Tibial artery (tissue), 4 donors: ENCODE measurements around the gene TM9SF4.

Source experiments
- DNase-seq, 2 donors: peaks; one replicate each; pipeline ENCODE4 v3.0.0-alpha.2; 2019
- H3K27ac ChIP-seq, 2 donors: fragments of 200-600 bp; sonication (generic) in 1 of 2; 1 replicate in 1 of 2; 2 replicates in 1 of 2; pipeline ENCODE4 v1.5.1; 2018 to 2019; ENCODE audit warnings: mild to moderate bottlenecking in 1 of 2
- H3K27me3 ChIP-seq, 2 donors: fragments of 200-600 bp; sonication (generic) in 1 of 2; one replicate each; pipeline versions ENCODE4 v1.5.1 to v1.6.0; 2016 to 2019
- H3K36me3 ChIP-seq, 3 donors: fragments of 200-600 bp; sonication (generic) in 2 of 3; one replicate each; pipeline ENCODE4 v1.5.1; 2016 to 2019; ENCODE audit warnings: mild to moderate bottlenecking in 2 of 3
- H3K4me1 ChIP-seq, 4 donors: fragments of 200-600 bp; sonication (generic) in 2 of 4; 1 replicate in 3 of 4; 2 replicates in 1 of 4; pipeline ENCODE4 v1.5.1; 2016 to 2019
- H3K4me3 ChIP-seq, 2 donors: fragments of 200-600 bp; sonication (generic) in 1 of 2; 1 replicate in 1 of 2; 2 replicates in 1 of 2; pipeline ENCODE4 v1.5.1; 2018 to 2019; ENCODE audit warnings: mild to moderate bottlenecking in 2 of 2
- H3K9me3 ChIP-seq, 3 donors: fragments of 200-600 bp; sonication (generic) in 1 of 3; one replicate each; pipeline ENCODE4 v1.5.1; 2016 to 2019
- CTCF ChIP-seq, 2 experiments: fragments of 200-600 bp in 1 of 2; fragments of 450-650 bp in 1 of 2; IDR thresholded peaks; one replicate each; pipeline ENCODE4 v1.5.1; 2017 to 2019; ENCODE audit warnings: antibody characterized with exemption in 2 of 2, mild to moderate bottlenecking in 1 of 2, moderate library complexity in 1 of 2
- intact Hi-C: fragments of 100-400 bp; cut with DNase I; formaldehyde crosslinking; loops from one replicate; pipeline ENCODE4 v1.15.0; 2023; ENCODE audit warnings: low total_unique reads

The TM9SF4 gene

GRCh38 chr20:32208499-32209154 is 99.1 kb downstream of the TM9SF4 start:
- Histone ChIP-seq H3K9me3 (no peaks in the 10 kb centered on the region), H3K36me3 (peaks cover 4 to 36% (median 12%) of the 10 kb centered on the region in 3 donors), H3K27me3 (no peaks in the 10 kb centered on the region), H3K4me1 (peaks cover 0 to 54% (median 42%) of the 10 kb centered on the region in 4 donors), H3K4me3 (peak overlapping the region; percentile 65 to 100), H3K27ac (peak overlapping the region; percentile 78 to 96)
- no peak for TF ChIP-seq CTCF (IDR thresholded peaks at IDR 0.05)
- no peak for DNase-seq
- intact Hi-C loops, result loop anchor here (5.0 to 10.0 kb wide), 2 partner anchors 96 to 246 kb away; no protein-coding TSS in a partner anchor

GRCh38 chr20:32209850-32210605 is 100.5 kb downstream of the TM9SF4 start:
- H3K4me3 ChIP-seq, result no peak overlapping the region
- H3K27ac ChIP-seq, result no peak overlapping the region
- intact Hi-C loops, result loop anchor here (5.0 to 10.0 kb wide), 3 partner anchors 98 to 265 kb away; no protein-coding TSS in a partner anchor
- DNase-seq, result no peak
- TF ChIP-seq CTCF (IDR thresholded peaks at IDR 0.05), result no peak
- no peaks in the 10 kb centered on the region for H3K27me3 ChIP-seq
- H3K4me1 ChIP-seq, result peaks cover 0 to 40% (median 30%) of the 10 kb centered on the region in 4 donors
- peaks cover 9 to 48% (median 13%) of the 10 kb centered on the region in 3 donors for H3K36me3 ChIP-seq
- H3K9me3 ChIP-seq, result no peaks in the 10 kb centered on the region

- no peak for TF ChIP-seq CTCF (IDR thresholded peaks at IDR 0.05)
- no peak overlapping the region for H3K27ac ChIP-seq
- H3K27me3 ChIP-seq, result no peaks in the 10 kb centered on the region
- DNase-seq, result no peak
- H3K4me1 ChIP-seq, result peaks cover 0 to 12% (median 5%) of the 10 kb centered on the region in 4 donors
- no peak overlapping the region for H3K4me3 ChIP-seq
- H3K9me3 ChIP-seq, result no peaks in the 10 kb centered on the region
- peaks cover 41 to 87% (median 48%) of the 10 kb centered on the region in 3 donors for H3K36me3 ChIP-seq
- intact Hi-C loops, result loop anchor here (10.0 kb wide), 1 partner anchor 261 kb away; no protein-coding TSS in a partner anchor
These were observed 104.4 kb downstream of the TM9SF4 start for GRCh38 chr20:32213870-32214269.

- Histone ChIP-seq H3K4me3 (no peak overlapping the region), H3K36me3 (peaks cover 41 to 92% (median 51%) of the 10 kb centered on the region in 3 donors)
These were observed 105.6 kb downstream of the TM9SF4 start for GRCh38 chr20:32215147-32215546.

GRCh38 chr20:32215729-32216128 is 106.2 kb downstream of the TM9SF4 start:
- DNase-seq, result no peak
- Histone ChIP-seq H3K9me3 (no peaks in the 10 kb centered on the region), H3K4me1 (no peaks in the 10 kb centered on the region), H3K36me3 (peaks cover 43 to 95% (median 52%) of the 10 kb centered on the region in 3 donors), H3K4me3 (no peak overlapping the region), H3K27me3 (no peaks in the 10 kb centered on the region), H3K27ac (no peak overlapping the region)
- intact Hi-C loops, result loop anchor here (10.0 kb wide), 1 partner anchor 259 kb away; no protein-coding TSS in a partner anchor
- TF ChIP-seq CTCF (IDR thresholded peaks at IDR 0.05), result no peak

More at GRCh38 chr20:32215147-32215546, 105.6 kb downstream of the TM9SF4 start:
- H3K4me1 ChIP-seq, result no peaks in the 10 kb centered on the region
- no peaks in the 10 kb centered on the region for H3K9me3 ChIP-seq
- no peaks in the 10 kb centered on the region for H3K27me3 ChIP-seq
- intact Hi-C loops, result loop anchor here (10.0 kb wide), 1 partner anchor 260 kb away; no protein-coding TSS in a partner anchor
- no peak for DNase-seq
- no peak for TF ChIP-seq CTCF (IDR thresholded peaks at IDR 0.05)
- H3K27ac ChIP-seq, result no peak overlapping the region
